Measurements from ENCODE around the gene LAT.
A peak's percentile ranks its signal among the peaks of the same experiment; 100 is the strongest.
"Not testable (repeated sequence)": the region's sequence is repeated elsewhere in the genome, so short reads cannot be mapped to it uniquely, and the experiment has no call there.

LAT gene

GRCh38 chr16:28984619-28985135, at the start of gene LAT:
Gene LAT, plus strand, starts transcription at chr16:28985052. Its CDS starts 366 bp downstream, at chr16:28985418.
- Histone ChIP-seq H3K4me3 (ENCODE audit: low read length in 2 of 2) (peak within 1 kb of the TSS; percentile 36 to 65), H3K27ac (ENCODE audit: low read depth in 2 of 2, low read length in 2 of 2) (peak within 1 kb of the TSS in 1 of 2 donors; percentile 58), H3K9me3 (ENCODE audit: control insufficient read depth in 2 of 2, low read length in 2 of 2) (no peaks in the 10 kb centered on the region), H3K9ac (ENCODE audit: low read depth in 1 of 2, low read length in 2 of 2) (no peak within 1 kb of the TSS), H3K27me3 (ENCODE audit: control insufficient read depth in 2 of 2, insufficient read depth in 2 of 2, low read length in 2 of 2) (no peaks in the 10 kb centered on the region), H3K4me1 (ENCODE audit: control insufficient read depth in 2 of 2, insufficient read depth in 2 of 2, low read length in 2 of 2) (no peaks in the 10 kb centered on the region), H3K36me3 (ENCODE audit: control insufficient read depth in 2 of 2, insufficient read depth in 2 of 2, low read length in 2 of 2) (peaks cover 15 to 40% of the 10 kb centered on the region in 2 donors)

GRCh38 chr16:28935346-28935745, 49.5 kb upstream of the LAT start:
- Histone ChIP-seq H3K9me3 (ENCODE audit: control insufficient read depth in 2 of 2, low read length in 2 of 2) (no peaks in the 10 kb centered on the region), H3K27me3 (ENCODE audit: control insufficient read depth in 2 of 2, insufficient read depth in 2 of 2, low read length in 2 of 2) (no peaks in the 10 kb centered on the region), H3K36me3 (ENCODE audit: control insufficient read depth in 2 of 2, insufficient read depth in 2 of 2, low read length in 2 of 2) (no peaks in the 10 kb centered on the region), H3K4me3 (ENCODE audit: low read length in 2 of 2) (no peak overlapping the region), H3K27ac (ENCODE audit: low read depth in 2 of 2, low read length in 2 of 2) (no peak overlapping the region), H3K9ac (ENCODE audit: low read depth in 1 of 2, low read length in 2 of 2) (no peak overlapping the region), H3K4me1 (ENCODE audit: control insufficient read depth in 2 of 2, insufficient read depth in 2 of 2, low read length in 2 of 2) (peaks cover 0 to 6% of the 10 kb centered on the region in 2 donors)

- Histone ChIP-seq H3K27ac (ENCODE audit: low read depth in 2 of 2, low read length in 2 of 2) (peak overlapping the region in 1 of 2 donors; percentile 27), H3K4me3 (ENCODE audit: low read length in 2 of 2) (peak overlapping the region; percentile 65 to 71), H3K36me3 (ENCODE audit: control insufficient read depth in 2 of 2, insufficient read depth in 2 of 2, low read length in 2 of 2) (no peaks in the 10 kb centered on the region), H3K27me3 (ENCODE audit: control insufficient read depth in 2 of 2, insufficient read depth in 2 of 2, low read length in 2 of 2) (no peaks in the 10 kb centered on the region), H3K9me3 (ENCODE audit: control insufficient read depth in 2 of 2, low read length in 2 of 2) (no peaks in the 10 kb centered on the region), H3K9ac (ENCODE audit: low read depth in 1 of 2, low read length in 2 of 2) (peak overlapping the region; percentile 35 to 48), H3K4me1 (ENCODE audit: control insufficient read depth in 2 of 2, insufficient read depth in 2 of 2, low read length in 2 of 2) (peaks cover 0 to 6% of the 10 kb centered on the region in 2 donors)
Measured at GRCh38 chr16:28935924-28936783, 48.7 kb upstream of the LAT start.

- H3K27me3 ChIP-seq (ENCODE audit: control insufficient read depth in 2 of 2, insufficient read depth in 2 of 2, low read length in 2 of 2): no peaks in the 10 kb centered on the region
- H3K36me3 ChIP-seq (ENCODE audit: control insufficient read depth in 2 of 2, insufficient read depth in 2 of 2, low read length in 2 of 2): no peaks in the 10 kb centered on the region
- peak overlapping the region in 1 of 2 donors; percentile 65 for H3K4me3 ChIP-seq (ENCODE audit: low read length in 2 of 2)
- H3K9me3 ChIP-seq (ENCODE audit: control insufficient read depth in 2 of 2, low read length in 2 of 2): no peaks in the 10 kb centered on the region
- H3K9ac ChIP-seq (ENCODE audit: low read depth in 1 of 2, low read length in 2 of 2): no peak overlapping the region
- peaks cover 0 to 6% of the 10 kb centered on the region in 2 donors for H3K4me1 ChIP-seq (ENCODE audit: control insufficient read depth in 2 of 2, insufficient read depth in 2 of 2, low read length in 2 of 2)
- H3K27ac ChIP-seq (ENCODE audit: low read depth in 2 of 2, low read length in 2 of 2): no peak overlapping the region
Measured at GRCh38 chr16:28936784-28937155, 48.1 kb upstream of the LAT start.

GRCh38 chr16:28937222-28937876, 47.5 kb upstream of the LAT start:
- Histone ChIP-seq H3K36me3 (ENCODE audit: control insufficient read depth in 2 of 2, insufficient read depth in 2 of 2, low read length in 2 of 2) (no peaks in the 10 kb centered on the region), H3K9ac (ENCODE audit: low read depth in 1 of 2, low read length in 2 of 2) (no peak overlapping the region), H3K27me3 (ENCODE audit: control insufficient read depth in 2 of 2, insufficient read depth in 2 of 2, low read length in 2 of 2) (no peaks in the 10 kb centered on the region), H3K9me3 (ENCODE audit: control insufficient read depth in 2 of 2, low read length in 2 of 2) (no peaks in the 10 kb centered on the region), H3K4me3 (ENCODE audit: low read length in 2 of 2) (no peak overlapping the region), H3K27ac (ENCODE audit: low read depth in 2 of 2, low read length in 2 of 2) (no peak overlapping the region), H3K4me1 (ENCODE audit: control insufficient read depth in 2 of 2, insufficient read depth in 2 of 2, low read length in 2 of 2) (peaks cover 0 to 6% of the 10 kb centered on the region in 2 donors)

- Histone ChIP-seq H3K9ac (ENCODE audit: low read depth in 1 of 2, low read length in 2 of 2) (no peak overlapping the region), H3K9me3 (ENCODE audit: control insufficient read depth in 2 of 2, low read length in 2 of 2) (no peaks in the 10 kb centered on the region)
Measured at GRCh38 chr16:28938721-28939120, 46.1 kb upstream of the LAT start.

GRCh38 chr16:28939825-28940224, 45.0 kb upstream of the LAT start:
- not testable (repeated sequence) for H3K9ac ChIP-seq (ENCODE audit: low read depth in 1 of 2, low read length in 2 of 2); H3K36me3 ChIP-seq (ENCODE audit: control insufficient read depth in 2 of 2, insufficient read depth in 2 of 2, low read length in 2 of 2); H3K27ac ChIP-seq (ENCODE audit: low read depth in 2 of 2, low read length in 2 of 2); H3K9me3 ChIP-seq (ENCODE audit: control insufficient read depth in 2 of 2, low read length in 2 of 2); H3K4me1 ChIP-seq (ENCODE audit: control insufficient read depth in 2 of 2, insufficient read depth in 2 of 2, low read length in 2 of 2); H3K27me3 ChIP-seq (ENCODE audit: control insufficient read depth in 2 of 2, insufficient read depth in 2 of 2, low read length in 2 of 2); H3K4me3 ChIP-seq (ENCODE audit: low read length in 2 of 2)

More at GRCh38 chr16:28938721-28939120, 46.1 kb upstream of the LAT start:
- H3K4me1 ChIP-seq (ENCODE audit: control insufficient read depth in 2 of 2, insufficient read depth in 2 of 2, low read length in 2 of 2): peaks cover 0 to 6% of the 10 kb centered on the region in 2 donors
- no peaks in the 10 kb centered on the region for H3K36me3 ChIP-seq (ENCODE audit: control insufficient read depth in 2 of 2, insufficient read depth in 2 of 2, low read length in 2 of 2)
- H3K27ac ChIP-seq (ENCODE audit: low read depth in 2 of 2, low read length in 2 of 2): no peak overlapping the region
- no peaks in the 10 kb centered on the region for H3K27me3 ChIP-seq (ENCODE audit: control insufficient read depth in 2 of 2, insufficient read depth in 2 of 2, low read length in 2 of 2)
- no peak overlapping the region for H3K4me3 ChIP-seq (ENCODE audit: low read length in 2 of 2)

- peaks cover 3 to 4% of the 10 kb centered on the region in 2 donors for H3K4me1 ChIP-seq (ENCODE audit: control insufficient read depth in 2 of 2, insufficient read depth in 2 of 2, low read length in 2 of 2)
- H3K27ac ChIP-seq (ENCODE audit: low read depth in 2 of 2, low read length in 2 of 2): no peak overlapping the region
- no peak overlapping the region for H3K9ac ChIP-seq (ENCODE audit: low read depth in 1 of 2, low read length in 2 of 2)
- H3K9me3 ChIP-seq (ENCODE audit: control insufficient read depth in 2 of 2, low read length in 2 of 2): no peaks in the 10 kb centered on the region
- no peaks in the 10 kb centered on the region for H3K27me3 ChIP-seq (ENCODE audit: control insufficient read depth in 2 of 2, insufficient read depth in 2 of 2, low read length in 2 of 2)
- no peaks in the 10 kb centered on the region for H3K36me3 ChIP-seq (ENCODE audit: control insufficient read depth in 2 of 2, insufficient read depth in 2 of 2, low read length in 2 of 2)
- H3K4me3 ChIP-seq (ENCODE audit: low read length in 2 of 2): no peak overlapping the region
Measured at GRCh38 chr16:28943281-28943680, 41.6 kb upstream of the LAT start.

GRCh38 chr16:28946681-28947080, 38.2 kb upstream of the LAT start:
- Histone ChIP-seq H3K36me3 (ENCODE audit: control insufficient read depth in 2 of 2, insufficient read depth in 2 of 2, low read length in 2 of 2) (no peaks in the 10 kb centered on the region), H3K27ac (ENCODE audit: low read depth in 2 of 2, low read length in 2 of 2) (no peak overlapping the region), H3K9me3 (ENCODE audit: control insufficient read depth in 2 of 2, low read length in 2 of 2) (no peaks in the 10 kb centered on the region), H3K4me3 (ENCODE audit: low read length in 2 of 2) (no peak overlapping the region), H3K9ac (ENCODE audit: low read depth in 1 of 2, low read length in 2 of 2) (no peak overlapping the region), H3K27me3 (ENCODE audit: control insufficient read depth in 2 of 2, insufficient read depth in 2 of 2, low read length in 2 of 2) (no peaks in the 10 kb centered on the region), H3K4me1 (ENCODE audit: control insufficient read depth in 2 of 2, insufficient read depth in 2 of 2, low read length in 2 of 2) (peaks cover 6 to 9% of the 10 kb centered on the region in 2 donors)
